Glomerular visceral epithelial cell (primary cell): ENCODE data around the gene WDR1.

Experiments
- DNase-seq: peaks from one replicate; pipeline ENCODE4 v3.0.0-alpha.2; 2016; ENCODE audit errors: extremely low spot score

WDR1 gene

GRCh38 chr4:10114147-10114546, 2.5 kb downstream of the WDR1 start:
- no peak for DNase-seq

GRCh38 chr4:10113362-10114047, 3.1 kb downstream of the WDR1 start:
- DNase-seq = no peak

- DNase-seq = no peak
These were observed 3.8 kb downstream of the WDR1 start for GRCh38 chr4:10112658-10113284.

- no peak for DNase-seq
These were observed 5.4 kb downstream of the WDR1 start for GRCh38 chr4:10111067-10111801.

- no peak for DNase-seq
These were observed 6.5 kb downstream of the WDR1 start for GRCh38 chr4:10109995-10110670.

GRCh38 chr4:10108818-10109783, 7.5 kb downstream of the WDR1 start:
- DNase-seq = peak; percentile 57

GRCh38 chr4:10108391-10108790, 8.2 kb downstream of the WDR1 start:
- no peak for DNase-seq

- DNase-seq = peak; percentile 25
These were observed 9.2 kb downstream of the WDR1 start for GRCh38 chr4:10107111-10108091.

GRCh38 chr4:10106421-10107039, 10.1 kb downstream of the WDR1 start:
- peak; percentile 93 for DNase-seq

GRCh38 chr4:10105920-10106319, 10.7 kb downstream of the WDR1 start:
- DNase-seq = no peak

- no peak for DNase-seq
These were observed 11.2 kb downstream of the WDR1 start for GRCh38 chr4:10105421-10105820.

GRCh38 chr4:10104991-10105276, 11.7 kb downstream of the WDR1 start:
- no peak for DNase-seq

- DNase-seq = no peak
These were observed 12.2 kb downstream of the WDR1 start for GRCh38 chr4:10104211-10104990.

GRCh38 chr4:10102474-10103332, 13.9 kb downstream of the WDR1 start:
- no peak for DNase-seq

- no peak for DNase-seq
These were observed 14.7 kb downstream of the WDR1 start for GRCh38 chr4:10101671-10102473.

- no peak for DNase-seq
These were observed 15.8 kb downstream of the WDR1 start for GRCh38 chr4:10100734-10101216.
